H1 (cell line): ENCODE data around the gene C20orf144. TPM values are rescaled to one million over a fixed set of nuclear protein-coding genes. Genes with fewer than 3 reads are reported as not detected.

Experiments
- CTCF ChIA-PET: fragments of 300-600 bp; sonication (Branson Sonifier 250); formaldehyde crosslinking; loops from one replicate; lab custom pipeline; 2021; ENCODE audit not compliant: partially characterized antibody; lab: Charles Lee
- POLR2A ChIA-PET: fragments of 300-600 bp; sonication (Branson Sonifier 250); formaldehyde crosslinking; loops from one replicate; lab custom pipeline; 2021; ENCODE audit warnings: inconsistent platforms; ENCODE audit not compliant: partially characterized antibody; lab: Charles Lee
- DNase-seq, 2 experiments: peaks; one replicate each; pipeline versions ENCODE4 v3.0.0 to v3.0.0-alpha.2; 2010 to 2022; ENCODE audit warnings: low spot score in 2 of 2, low read depth in 1 of 2, mixed read lengths in 1 of 2
- FAIRE-seq: peaks from 2 replicates; lab custom pipeline; 2011; peaks lifted over from hg19 to GRCh38; lab: Jason Lieb, UNC
- H2AFZ ChIP-seq: 2 replicates; pipeline ENCODE4 v1.8.1; 2012; ENCODE audit warnings: low read length, inconsistent platforms
- H2AK5ac ChIP-seq: 2 replicates; pipeline ENCODE4 v1.6.1; 2013; ENCODE audit warnings: low read depth, low read length
- H2BK120ac ChIP-seq: replicated peaks from 2 replicates; pipeline ENCODE3; 2013; ENCODE audit warnings: low read depth, low read length, inconsistent platforms
- H2BK12ac ChIP-seq: 2 replicates; pipeline ENCODE4 v1.6.1; 2013; ENCODE audit warnings: low read depth, low read length
- H2BK15ac ChIP-seq: 2 replicates; pipeline ENCODE4 v1.6.1; 2013; ENCODE audit warnings: low read length
- H2BK20ac ChIP-seq: 2 replicates; pipeline ENCODE4 v1.6.1; 2013; ENCODE audit warnings: low read length
- H2BK5ac ChIP-seq: 2 replicates; pipeline ENCODE4 v1.6.1; 2013; ENCODE audit warnings: low read depth, low read length
- H3K14ac ChIP-seq: 2 replicates; pipeline ENCODE4 v1.6.1; 2013; ENCODE audit warnings: inconsistent platforms; ENCODE audit not compliant: insufficient read length
- H3K18ac ChIP-seq: 2 replicates; pipeline ENCODE4 v1.6.1; 2013; ENCODE audit warnings: low read length; ENCODE audit errors: extremely low read depth
- H3K23ac ChIP-seq: 2 replicates; pipeline ENCODE4 v1.6.1; 2013; ENCODE audit warnings: inconsistent platforms; ENCODE audit not compliant: insufficient read length
- H3K23me2 ChIP-seq: 2 replicates; pipeline ENCODE4 v1.6.1; 2013; ENCODE audit warnings: low read depth, low read length
- H3K27ac ChIP-seq: 2 replicates; pipeline ENCODE4 v1.6.1; 2011; ENCODE audit warnings: low read depth, low read length, inconsistent platforms
- H3K27me3 ChIP-seq, 4 experiments: replicated peaks in 1 of 4; 1 replicate in 1 of 4; 2 replicates in 3 of 4; pipeline versions ENCODE4 v1.6.1 to v1.8.1; 2011 to 2013; ENCODE audit warnings: low read length in 3 of 4, mild to moderate bottlenecking in 3 of 4, inconsistent platforms in 2 of 4, mixed read lengths in 2 of 4, moderate library complexity in 1 of 4; ENCODE audit not compliant: control insufficient read depth in 3 of 4, insufficient read depth in 3 of 4; ENCODE audit errors: extremely low read depth in 1 of 4
- H3K36me3 ChIP-seq, 4 experiments: 2 replicates each; pipeline versions ENCODE4 v1.6.1 to v1.8.1; 2011 to 2013; ENCODE audit warnings: mild to moderate bottlenecking in 4 of 4, low read length in 3 of 4, moderate library complexity in 2 of 4, control low read depth in 1 of 4, inconsistent platforms in 1 of 4; ENCODE audit not compliant: insufficient read depth in 4 of 4, control insufficient read depth in 2 of 4
- H3K4ac ChIP-seq: replicated peaks from 2 replicates; pipeline ENCODE3; 2013; ENCODE audit warnings: low read length, low read depth, mixed read lengths, inconsistent platforms; ENCODE audit not compliant: insufficient read length
- H3K4me1 ChIP-seq, 4 experiments: replicated peaks in 1 of 4; 1 replicate in 1 of 4; 2 replicates in 3 of 4; pipeline versions ENCODE4 v1.6.1 to v1.8.1; 2011 to 2013; ENCODE audit warnings: low read length in 3 of 4, inconsistent platforms in 2 of 4, mixed read lengths in 1 of 4; ENCODE audit not compliant: insufficient read depth in 4 of 4, control insufficient read depth in 3 of 4
- H3K4me2 ChIP-seq, 2 experiments: 2 replicates each; pipeline versions ENCODE4 v1.6.1 to v1.8.1; 2011 to 2013; ENCODE audit warnings: low read depth in 2 of 2, low read length in 2 of 2, control low read depth in 1 of 2, inconsistent platforms in 1 of 2, mild to moderate bottlenecking in 1 of 2; ENCODE audit not compliant: insufficient read depth in 1 of 2
- H3K4me3 ChIP-seq, 4 experiments: fragments of 200-600, 300-600 bp in 1 of 4; sonication (generic), shearing (Covaris generic), sonication (Bioruptor Twin) in 1 of 4; 2 replicates each; pipeline versions ENCODE4 v1.5.1 to v1.8.1; 2011 to 2016; ENCODE audit warnings: low read length in 4 of 4, low read depth in 3 of 4, control low read depth in 2 of 4, inconsistent platforms in 2 of 4, mild to moderate bottlenecking in 2 of 4, mixed read lengths in 1 of 4, moderate library complexity in 1 of 4; ENCODE audit not compliant: insufficient read depth in 2 of 4; ENCODE audit errors: extremely low read depth in 1 of 4
- H3K56ac ChIP-seq: replicated peaks from 2 replicates; pipeline ENCODE3; 2013; ENCODE audit warnings: low read depth, mild to moderate bottlenecking, mixed read lengths, low read length, inconsistent platforms; ENCODE audit not compliant: insufficient read length
- H3K79me1 ChIP-seq: 2 replicates; pipeline ENCODE4 v1.6.1; 2013; ENCODE audit warnings: low read depth, low read length, control low read depth
- H3K79me2 ChIP-seq, 2 experiments: 2 replicates each; pipeline versions ENCODE4 v1.6.1 to v1.8.1; 2012 to 2013; ENCODE audit warnings: low read length in 2 of 2, mild to moderate bottlenecking in 2 of 2, inconsistent platforms in 1 of 2; ENCODE audit not compliant: insufficient read depth in 2 of 2, control insufficient read depth in 1 of 2
- H3K9ac ChIP-seq, 4 experiments: replicated peaks in 1 of 4; 1 replicate in 1 of 4; 2 replicates in 3 of 4; pipeline versions ENCODE4 v1.6.1 to v1.8.1; 2011 to 2013; ENCODE audit warnings: low read depth in 3 of 4, low read length in 3 of 4, control low read depth in 2 of 4, mild to moderate bottlenecking in 2 of 4, moderate library complexity in 2 of 4, inconsistent platforms in 1 of 4; ENCODE audit errors: extremely low read depth in 1 of 4
- H3K9me3 ChIP-seq, 2 experiments: 2 replicates each; pipeline versions ENCODE4 v1.6.1 to v1.8.1; 2012 to 2013; ENCODE audit warnings: mild to moderate bottlenecking in 2 of 2, moderate library complexity in 2 of 2, control low read depth in 1 of 2, inconsistent platforms in 1 of 2, low read depth in 1 of 2, low read length in 1 of 2, mixed read lengths in 1 of 2; ENCODE audit not compliant: insufficient read depth in 2 of 2
- H4K20me1 ChIP-seq, 2 experiments: replicated peaks in 1 of 2; 2 replicates each; pipeline versions ENCODE3 to v1.8.1; 2011 to 2013; ENCODE audit warnings: inconsistent platforms in 2 of 2, low read length in 2 of 2, mild to moderate bottlenecking in 1 of 2; ENCODE audit not compliant: insufficient read depth in 2 of 2, control insufficient read depth in 1 of 2
- H4K5ac ChIP-seq: 2 replicates; pipeline ENCODE4 v1.6.1; 2013; ENCODE audit warnings: low read length, low read depth, mixed read lengths, inconsistent platforms; ENCODE audit not compliant: insufficient read length
- H4K8ac ChIP-seq: 2 replicates; pipeline ENCODE4 v1.8.0; 2013; ENCODE audit warnings: mild to moderate bottlenecking, moderate library complexity, low read length, inconsistent platforms; ENCODE audit not compliant: insufficient read depth; ENCODE audit errors: extremely low read depth
- H4K91ac ChIP-seq: replicated peaks from 2 replicates; pipeline ENCODE3; 2013; ENCODE audit warnings: low read length, mixed read lengths, inconsistent platforms; ENCODE audit not compliant: insufficient read length
- CTCF ChIP-seq, 3 experiments: IDR thresholded peaks; 1 replicate in 2 of 3; 2 replicates in 1 of 3; pipeline versions ENCODE4 v1.5.1 to v1.6.1; 2011; ENCODE audit warnings: low read length in 3 of 3, mild to moderate bottlenecking in 3 of 3, inconsistent platforms in 2 of 3, low read depth in 1 of 3, moderate library complexity in 1 of 3; ENCODE audit not compliant: insufficient read depth in 1 of 3; ENCODE audit errors: control extremely low read depth in 1 of 3
- GABPA ChIP-seq: IDR thresholded peaks from 2 replicates; pipeline ENCODE4 v1.6.1; 2011; ENCODE audit warnings: mild to moderate bottlenecking, low read length, moderate library complexity, borderline replicate concordance; ENCODE audit not compliant: insufficient read depth
- HDAC6 ChIP-seq: IDR thresholded peaks from one replicate; pipeline ENCODE4 v1.7.1; 2012; ENCODE audit warnings: low read depth, mild to moderate bottlenecking, inconsistent platforms, low read length, moderate library complexity
- POLR2AphosphoS5 ChIP-seq: IDR thresholded peaks from 2 replicates; pipeline ENCODE4 v1.6.1; 2011; ENCODE audit warnings: low read depth, low read length
- TAF7 ChIP-seq: optimal IDR thresholded peaks from 2 replicates; pipeline ENCODE3; 2011; ENCODE audit warnings: low read depth, mild to moderate bottlenecking, inconsistent platforms, low read length, moderate library complexity, borderline replicate concordance
- USF2 ChIP-seq: IDR thresholded peaks from 2 replicates; pipeline ENCODE4 v1.6.1; 2011; ENCODE audit warnings: low read length, improper control_type of control experiment
- WGBS, 2 experiments: shearing (Covaris generic) in 1 of 2; methylation state at CpG; one replicate each; pipeline versions ENCODE4 v1.1.6 to v1.1.7; 2013 to 2015; ENCODE audit warnings: low lambda C conversion rate in 2 of 2, mixed read lengths in 2 of 2, inconsistent platforms in 1 of 2, low coverage in 1 of 2, missing lambda C conversion rate in 1 of 2; ENCODE audit not compliant: insufficient replicate concordance in 2 of 2, insufficient coverage in 1 of 2, insufficient read length in 1 of 2; ENCODE audit errors: extremely low coverage in 1 of 2, missing lambda C conversion rate in 1 of 2; 5-methylcytosine and 5-hydroxymethylcytosine counted together
- polyA plus RNA-seq, 7 experiments: library from polyadenylated mRNA; depleted of rRNA in 3 of 7; stranded (reverse) in 5 of 7; unstranded in 2 of 7; fragments of >200 nt in 5 of 7; fragments of 200-250 nt in 2 of 7; gene quantifications; 1 replicate in 5 of 7; 2 replicates in 1 of 7; 4 replicates in 1 of 7; pipeline versions ENCODE4 v1.2.1 to v1.2.3, GENCODE V29; 2011 to 2013; ENCODE audit warnings: missing spikeins in 2 of 7, mixed read lengths in 2 of 7
- total RNA-seq: library from RNA; stranded (reverse); fragmentation: NEBNext Ultra II Directional; extraction: Animal tissue kit (Norgen Biotek cat#: 25700); gene quantifications from 2 replicates; pipeline ENCODE4 v1.2.1, GENCODE V29; 2021
- TF ChIP-seq, protein P1 (sequence below): IDR thresholded peaks from 2 replicates; pipeline ENCODE4 v1.6.1; 2011; ENCODE audit warnings: low read depth, mild to moderate bottlenecking, low read length; ENCODE audit not compliant: insufficient read depth
- TF ChIP-seq, protein P2 (sequence below): IDR thresholded peaks from 2 replicates; pipeline ENCODE4 v1.6.1; 2012; ENCODE audit warnings: inconsistent platforms

The C20orf144 gene
- total and polyA plus RNA-seq, 2 of the 8 experiments (the other 6 are each of a cell fraction or from before 2014, with no cell fraction given): 0.21 to 0.24 TPM

DNA sequence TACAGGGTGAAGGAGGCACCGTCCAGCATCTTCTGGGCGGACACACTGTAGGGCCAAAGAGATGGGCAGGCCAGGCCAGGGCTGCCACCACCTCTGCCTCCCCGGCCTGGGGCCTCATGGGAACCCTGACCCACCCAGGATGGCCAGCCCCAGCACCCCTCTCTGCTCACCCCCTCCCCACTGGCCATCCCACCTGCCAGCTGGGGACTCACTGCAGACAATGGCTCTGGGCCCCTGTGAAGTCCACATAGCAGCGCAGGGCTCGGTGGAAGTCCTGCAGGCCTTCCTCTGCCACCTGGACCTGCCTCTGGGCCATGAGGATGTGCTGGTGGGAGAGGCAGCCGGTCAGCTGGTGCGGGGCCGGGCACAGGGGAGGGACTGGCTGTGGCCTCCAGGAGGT is 3.6 kb upstream of the C20orf144 start:
- ChIA-PET POLR2A (interaction anchor here (17.9 kb wide), 1 partner anchor 21 kb away, joined by 245 read pairs; the partner anchor contains the start of gene NECAB3), CTCF (interaction anchor here (5.0 kb wide), 1 partner anchor 10 kb away, joined by 31 read pairs; the partner anchor contains the start of gene ACTL10)
- no peak overlapping the region for H2BK5ac ChIP-seq
- peaks cover 0 to 10% (median 2%) of the 10 kb centered on the region in 4 experiments; a peak in 4 of 7 replicates for H3K4me1 ChIP-seq
- H3K14ac ChIP-seq: no peak overlapping the region
- H2BK20ac ChIP-seq: no peak overlapping the region
- no peak overlapping the region for H3K4ac ChIP-seq
- H4K91ac ChIP-seq: no peak overlapping the region
- WGBS, 2 experiments: 92% methylated on average over 7 of the region's 8 CpGs; no CpG with 5 or more reads in 1 of the 2 experiments
- H4K5ac ChIP-seq: no peak overlapping the region
- peaks cover 6% of the 10 kb centered on the region; the same call in 1 of the 2 replicates for H3K23me2 ChIP-seq
- no peak overlapping the region for H3K9ac ChIP-seq
- no peak overlapping the region for H3K27ac ChIP-seq
- no peaks in the 10 kb centered on the region for H3K79me2 ChIP-seq
- H3K79me1 ChIP-seq: no peaks in the 10 kb centered on the region
- no peak overlapping the region for H2BK15ac ChIP-seq
- H3K36me3 ChIP-seq: peaks cover 0 to 11% (median 0%) of the 10 kb centered on the region in 4 experiments; a peak in 2 of 8 replicates
- peaks cover 0 to 8% of the 10 kb centered on the region in 2 experiments for H4K20me1 ChIP-seq
- no peak overlapping the region for H2BK12ac ChIP-seq
- no peak overlapping the region for H2AK5ac ChIP-seq
- H3K9me3 ChIP-seq: no peaks in the 10 kb centered on the region
- H2AFZ ChIP-seq: no peak overlapping the region
- FAIRE-seq: no peak
- no peak overlapping the region for H3K18ac ChIP-seq
- no peak overlapping the region for H3K4me3 ChIP-seq
- no peak overlapping the region for H3K4me2 ChIP-seq
- H4K8ac ChIP-seq: no peak overlapping the region
- no peak overlapping the region for H2BK120ac ChIP-seq
- no peak overlapping the region for H3K23ac ChIP-seq
- H3K56ac ChIP-seq: no peak overlapping the region
- DNase-seq: no peak
- no peaks in the 10 kb centered on the region for H3K27me3 ChIP-seq
- no peak for TF ChIP-seq HDAC6
- TF ChIP-seq, protein P1, sequence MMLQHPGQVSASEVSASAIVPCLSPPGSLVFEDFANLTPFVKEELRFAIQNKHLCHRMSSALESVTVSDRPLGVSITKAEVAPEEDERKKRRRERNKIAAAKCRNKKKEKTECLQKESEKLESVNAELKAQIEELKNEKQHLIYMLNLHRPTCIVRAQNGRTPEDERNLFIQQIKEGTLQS: no peak
- TF ChIP-seq USF2: no peak
- TF ChIP-seq, protein P2, sequence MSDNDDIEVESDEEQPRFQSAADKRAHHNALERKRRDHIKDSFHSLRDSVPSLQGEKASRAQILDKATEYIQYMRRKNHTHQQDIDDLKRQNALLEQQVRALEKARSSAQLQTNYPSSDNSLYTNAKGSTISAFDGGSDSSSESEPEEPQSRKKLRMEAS: no peak
- TF ChIP-seq CTCF (IDR thresholded peaks at IDR 0.05; ENCODE audit: control extremely low read depth in 1 of 3, insufficient read depth in 1 of 3, low read depth in 1 of 3, low read length in 3 of 3): no peak
- no peak for TF ChIP-seq TAF7
- TF ChIP-seq POLR2AphosphoS5: no peak
- TF ChIP-seq GABPA: no peak
